ENCODE measurements around the gene XYLT2. TPM values are rescaled to one million over a fixed set of nuclear protein-coding genes. Genes with fewer than 3 reads are reported as not detected.
"Not testable (repeated sequence)": the region's sequence is repeated elsewhere in the genome, so short reads cannot be mapped to it uniquely, and the experiment has no call there.

XYLT2 gene
- total RNA-seq, 3 donors from 2014 or later, result 13.6 to 27.5 (median 24.4) TPM

DNA sequence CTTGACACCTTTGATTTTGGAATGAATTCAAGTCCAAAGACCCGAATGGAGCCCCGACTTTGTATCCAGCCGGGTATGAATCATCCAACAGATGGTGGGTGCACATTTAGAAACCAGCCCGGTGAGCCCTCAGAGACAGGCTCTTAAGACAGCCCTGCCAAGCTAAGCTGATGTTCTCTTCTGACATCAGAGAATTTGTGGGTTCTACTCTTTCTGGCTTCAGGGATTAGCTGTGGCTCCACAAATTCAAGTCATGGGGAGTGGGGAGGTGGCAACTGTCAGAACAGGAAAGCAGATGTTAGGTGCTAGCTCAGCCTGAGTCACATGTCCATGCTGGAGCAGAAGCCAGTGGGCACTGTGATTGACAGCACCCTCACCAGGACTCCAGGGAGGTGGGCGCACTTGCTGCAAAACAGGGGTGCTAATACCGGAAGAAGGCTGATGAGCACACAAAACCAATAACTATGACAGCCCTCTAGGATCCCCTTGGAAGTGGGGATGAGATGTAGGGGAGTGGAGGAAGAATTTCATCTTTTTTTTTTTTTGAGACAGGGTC lies 31.4 kb upstream of the XYLT2 start:
- intact Hi-C loops (cut with DNase I; ENCODE audit: low total_unique reads), result no loop called here
- H3K27ac ChIP-seq, result no peak overlapping the region
- peak in 1 of 2 donors; percentile 20 for DNase-seq (ENCODE audit: low spot score in 2 of 2)

DNA sequence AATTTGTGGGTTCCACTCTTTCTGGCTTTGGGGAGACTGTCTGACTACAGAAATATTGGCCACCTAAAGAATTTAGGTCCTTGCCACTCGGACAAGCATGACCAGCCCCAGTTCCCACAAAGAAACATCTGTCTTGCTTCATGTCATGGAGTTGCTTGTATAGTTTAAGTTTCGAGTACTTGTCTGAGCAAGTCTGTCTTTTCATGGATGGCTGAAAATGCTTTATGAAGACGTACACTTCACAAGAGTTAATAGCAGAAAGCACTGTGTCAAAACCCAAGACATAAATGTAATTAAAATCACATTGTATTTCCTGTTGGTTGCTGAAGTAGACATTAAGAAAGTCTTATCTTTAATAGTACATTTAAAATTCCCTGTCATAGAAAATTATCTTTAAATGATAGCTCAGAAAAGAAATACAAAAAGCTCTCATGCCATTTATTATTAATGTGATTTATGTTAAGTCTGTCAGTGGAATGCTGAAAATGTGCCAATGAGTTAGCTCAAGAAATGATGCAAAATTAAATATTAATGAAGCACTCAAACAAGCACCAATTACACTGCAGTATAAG lies 29.8 kb upstream of the XYLT2 start:
- Histone ChIP-seq H3K4me1 (no peaks in the 10 kb centered on the region), H3K9me3 (no peaks in the 10 kb centered on the region), H3K27ac (no peak overlapping the region), H3K4me3 (no peak overlapping the region), H3K36me3 (no peaks in the 10 kb centered on the region), H3K27me3 (no peaks in the 10 kb centered on the region)
- no peak for DNase-seq (ENCODE audit: low spot score in 2 of 2)
- intact Hi-C loops (cut with DNase I; ENCODE audit: low total_unique reads), result no loop called here
- no peak for TF ChIP-seq POLR2A (IDR thresholded peaks at IDR 0.05)
- TF ChIP-seq, protein P1, sequence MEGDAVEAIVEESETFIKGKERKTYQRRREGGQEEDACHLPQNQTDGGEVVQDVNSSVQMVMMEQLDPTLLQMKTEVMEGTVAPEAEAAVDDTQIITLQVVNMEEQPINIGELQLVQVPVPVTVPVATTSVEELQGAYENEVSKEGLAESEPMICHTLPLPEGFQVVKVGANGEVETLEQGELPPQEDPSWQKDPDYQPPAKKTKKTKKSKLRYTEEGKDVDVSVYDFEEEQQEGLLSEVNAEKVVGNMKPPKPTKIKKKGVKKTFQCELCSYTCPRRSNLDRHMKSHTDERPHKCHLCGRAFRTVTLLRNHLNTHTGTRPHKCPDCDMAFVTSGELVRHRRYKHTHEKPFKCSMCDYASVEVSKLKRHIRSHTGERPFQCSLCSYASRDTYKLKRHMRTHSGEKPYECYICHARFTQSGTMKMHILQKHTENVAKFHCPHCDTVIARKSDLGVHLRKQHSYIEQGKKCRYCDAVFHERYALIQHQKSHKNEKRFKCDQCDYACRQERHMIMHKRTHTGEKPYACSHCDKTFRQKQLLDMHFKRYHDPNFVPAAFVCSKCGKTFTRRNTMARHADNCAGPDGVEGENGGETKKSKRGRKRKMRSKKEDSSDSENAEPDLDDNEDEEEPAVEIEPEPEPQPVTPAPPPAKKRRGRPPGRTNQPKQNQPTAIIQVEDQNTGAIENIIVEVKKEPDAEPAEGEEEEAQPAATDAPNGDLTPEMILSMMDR (IDR thresholded peaks at IDR 0.05), result no peak
- no peak for TF ChIP-seq POLR2AphosphoS5 (IDR thresholded peaks at IDR 0.05)

More for the DNA sequence above, 31.4 kb upstream of the XYLT2 start:
- H3K4me1 ChIP-seq, result no peaks in the 10 kb centered on the region
- H3K36me3 ChIP-seq, result no peaks in the 10 kb centered on the region
- H3K4me3 ChIP-seq, result no peak overlapping the region
- no peaks in the 10 kb centered on the region for H3K27me3 ChIP-seq
- TF ChIP-seq, protein P1 (IDR thresholded peaks at IDR 0.05), result no peak
- TF ChIP-seq POLR2A (IDR thresholded peaks at IDR 0.05) (no peak), POLR2AphosphoS5 (IDR thresholded peaks at IDR 0.05) (no peak)
- H3K9me3 ChIP-seq, result no peaks in the 10 kb centered on the region

DNA sequence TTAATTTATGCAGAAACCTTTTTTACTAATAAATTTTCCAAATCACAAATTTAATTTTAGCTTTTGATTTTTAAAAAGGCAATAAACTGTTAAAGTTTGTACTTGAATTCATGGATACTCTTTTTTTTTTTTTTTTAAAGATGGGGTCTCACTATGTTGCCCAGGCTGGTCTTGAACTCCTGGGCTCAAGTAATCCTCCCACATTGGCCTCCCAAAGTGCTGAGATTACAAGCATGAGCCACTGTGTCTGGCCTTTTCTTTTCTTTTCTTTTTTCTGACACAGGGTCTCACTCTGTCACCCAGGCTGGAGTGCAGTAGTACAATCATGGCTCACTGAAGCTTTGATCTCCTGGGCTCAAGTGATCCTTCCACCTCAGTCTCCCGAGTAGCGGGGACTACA lies 29.3 kb upstream of the XYLT2 start:
- H3K4me3 ChIP-seq; H3K27ac ChIP-seq; H3K4me1 ChIP-seq; H3K36me3 ChIP-seq; intact Hi-C loops (cut with DNase I; ENCODE audit: low total_unique reads); H3K9me3 ChIP-seq; H3K27me3 ChIP-seq: not testable (repeated sequence)
- DNase-seq (ENCODE audit: low spot score in 2 of 2), result peak in 1 of 2 donors; percentile 20

DNA sequence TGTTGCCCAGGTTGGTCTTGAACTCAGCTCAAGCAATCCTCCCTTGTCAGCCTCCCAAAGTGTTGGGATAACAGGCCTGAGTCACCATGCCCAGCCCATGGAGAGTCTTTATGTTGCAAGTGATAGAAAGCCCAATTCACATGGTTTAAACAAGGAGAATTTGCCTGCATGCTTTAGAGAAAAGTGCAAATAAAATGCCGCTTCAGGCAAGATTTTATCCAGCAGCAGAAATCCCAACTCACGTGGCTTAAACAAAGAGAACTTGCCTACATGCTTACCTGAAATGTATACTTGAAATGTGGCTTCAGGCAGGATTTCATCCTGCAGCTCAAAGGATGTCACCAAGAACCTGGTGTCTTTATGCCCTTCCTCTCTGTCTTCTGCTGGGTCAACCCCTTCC lies 28.8 kb upstream of the XYLT2 start:
- no peak for DNase-seq (ENCODE audit: low spot score in 2 of 2)
- H3K4me3 ChIP-seq, result no peak overlapping the region
- TF ChIP-seq, protein P1 (IDR thresholded peaks at IDR 0.05), result no peak
- TF ChIP-seq POLR2AphosphoS5 (IDR thresholded peaks at IDR 0.05), result no peak
- no peak for TF ChIP-seq POLR2A (IDR thresholded peaks at IDR 0.05)
- H3K27ac ChIP-seq, result no peak overlapping the region
- no peaks in the 10 kb centered on the region for H3K9me3 ChIP-seq
- no peaks in the 10 kb centered on the region for H3K36me3 ChIP-seq
- no peaks in the 10 kb centered on the region for H3K4me1 ChIP-seq
- no peaks in the 10 kb centered on the region for H3K27me3 ChIP-seq
- intact Hi-C loops (cut with DNase I; ENCODE audit: low total_unique reads), result no loop called here

DNA sequence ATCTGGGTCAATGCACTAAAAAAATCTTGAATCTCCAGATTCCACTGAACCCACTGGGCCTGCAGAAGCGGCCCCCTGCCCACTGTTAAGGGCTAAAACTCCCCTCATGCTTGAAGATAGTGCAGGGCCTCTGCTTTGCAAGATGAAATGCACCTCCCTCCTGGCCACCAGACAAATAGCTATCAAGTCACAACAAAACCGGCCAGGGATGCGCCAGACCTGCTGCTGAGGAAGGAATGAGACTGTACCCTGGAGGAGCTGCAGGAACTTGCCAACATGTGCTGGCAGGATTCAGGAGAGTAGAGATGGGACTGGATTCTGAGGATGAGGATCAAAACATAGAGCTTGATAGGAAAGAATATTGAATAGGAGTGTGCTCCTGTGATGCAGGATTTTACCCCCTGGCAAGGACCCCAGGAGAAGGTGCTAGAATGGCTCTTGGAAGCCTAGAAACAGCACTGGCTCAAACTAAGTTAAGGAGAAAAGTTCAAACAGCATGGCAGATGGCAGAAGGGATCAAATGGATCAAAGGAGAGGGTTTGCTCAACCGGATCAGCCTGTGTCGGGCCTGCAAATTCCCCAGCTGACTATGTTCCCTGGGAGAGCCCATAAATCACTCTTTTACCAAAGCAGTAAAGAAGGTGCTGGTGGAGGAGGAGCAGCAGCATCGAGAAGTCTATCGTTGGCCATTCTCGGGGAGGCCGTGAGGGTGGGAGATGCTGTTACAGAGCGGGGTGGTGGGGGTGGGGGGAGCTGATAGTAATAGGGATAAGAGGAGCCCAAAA lies 27.2 kb upstream of the XYLT2 start:
- DNase-seq (ENCODE audit: low spot score in 2 of 2), result peak in 1 of 2 donors; percentile 72
- H3K4me3 ChIP-seq, result no peak overlapping the region
- TF ChIP-seq POLR2A (IDR thresholded peaks at IDR 0.05), result no peak
- no peak for TF ChIP-seq POLR2AphosphoS5 (IDR thresholded peaks at IDR 0.05)
- TF ChIP-seq, protein P1 (IDR thresholded peaks at IDR 0.05), result peak in 1 of 3 donors; percentile 18
- no peaks in the 10 kb centered on the region for H3K4me1 ChIP-seq
- no peaks in the 10 kb centered on the region for H3K27me3 ChIP-seq
- H3K9me3 ChIP-seq, result no peaks in the 10 kb centered on the region
- intact Hi-C loops (cut with DNase I; ENCODE audit: low total_unique reads), result no loop called here
- H3K27ac ChIP-seq, result peak overlapping the region; percentile 41 to 71
- no peaks in the 10 kb centered on the region for H3K36me3 ChIP-seq

Data from breast epithelium (tissue), 4 donors.